ENCODE data around the gene KIAA1210.

The KIAA1210 gene

DNA sequence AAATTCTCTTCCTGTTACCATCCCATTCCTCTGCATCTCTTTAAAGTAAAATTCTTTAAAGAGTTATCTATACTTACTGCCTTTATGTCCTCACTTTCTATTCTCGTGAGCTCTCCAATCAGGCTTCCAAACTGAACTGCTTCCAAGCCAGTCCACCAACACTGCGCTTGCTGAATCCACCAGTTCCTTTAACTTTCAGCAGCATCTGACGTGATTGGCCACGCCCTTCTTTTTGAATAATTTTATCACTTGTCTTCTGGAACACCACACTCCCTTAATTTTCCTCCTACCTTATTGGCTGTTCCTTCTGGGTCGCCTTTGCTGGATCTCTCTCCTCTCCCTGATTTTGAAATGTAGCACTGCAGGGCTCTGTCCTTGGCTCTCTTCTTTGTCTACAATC lies at the start of gene KIAA1210:
Gene KIAA1210, minus strand, starts transcription at position 163 of the 400 bp plus-strand sequence. CDS start 4,170 bp downstream, outside the sequence.
- TF ChIP-seq, protein P1, sequence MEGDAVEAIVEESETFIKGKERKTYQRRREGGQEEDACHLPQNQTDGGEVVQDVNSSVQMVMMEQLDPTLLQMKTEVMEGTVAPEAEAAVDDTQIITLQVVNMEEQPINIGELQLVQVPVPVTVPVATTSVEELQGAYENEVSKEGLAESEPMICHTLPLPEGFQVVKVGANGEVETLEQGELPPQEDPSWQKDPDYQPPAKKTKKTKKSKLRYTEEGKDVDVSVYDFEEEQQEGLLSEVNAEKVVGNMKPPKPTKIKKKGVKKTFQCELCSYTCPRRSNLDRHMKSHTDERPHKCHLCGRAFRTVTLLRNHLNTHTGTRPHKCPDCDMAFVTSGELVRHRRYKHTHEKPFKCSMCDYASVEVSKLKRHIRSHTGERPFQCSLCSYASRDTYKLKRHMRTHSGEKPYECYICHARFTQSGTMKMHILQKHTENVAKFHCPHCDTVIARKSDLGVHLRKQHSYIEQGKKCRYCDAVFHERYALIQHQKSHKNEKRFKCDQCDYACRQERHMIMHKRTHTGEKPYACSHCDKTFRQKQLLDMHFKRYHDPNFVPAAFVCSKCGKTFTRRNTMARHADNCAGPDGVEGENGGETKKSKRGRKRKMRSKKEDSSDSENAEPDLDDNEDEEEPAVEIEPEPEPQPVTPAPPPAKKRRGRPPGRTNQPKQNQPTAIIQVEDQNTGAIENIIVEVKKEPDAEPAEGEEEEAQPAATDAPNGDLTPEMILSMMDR (IDR thresholded peaks at IDR 0.05; ENCODE audit: low read depth, low read length, missing control alignments): no peak

DNA sequence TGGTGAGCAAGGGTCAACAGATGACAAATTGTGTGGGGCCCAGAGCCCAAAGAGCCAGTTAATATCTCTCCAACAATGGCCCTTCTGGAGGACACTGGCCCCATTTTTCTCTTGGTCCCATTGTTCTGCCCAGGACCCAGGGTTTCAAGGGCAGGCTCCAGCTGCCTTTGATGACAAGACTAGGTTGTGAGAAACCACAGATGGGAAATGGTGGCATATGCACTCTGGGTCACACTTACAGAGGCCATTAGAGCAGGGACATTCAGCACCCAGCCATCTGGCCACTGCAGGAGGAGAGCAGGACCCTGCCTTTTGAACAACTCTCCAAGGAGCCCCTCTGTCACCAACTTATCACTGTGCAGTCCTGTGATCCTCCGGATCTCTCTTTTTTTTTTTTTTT lies 49.7 kb upstream of the KIAA1210 start:
- H3K4me3 ChIP-seq (ENCODE audit: low read depth, low read length): no peak overlapping the region
- no peak for DNase-seq (ENCODE audit: low read depth)
- TF ChIP-seq, protein P1 (IDR thresholded peaks at IDR 0.05; ENCODE audit: low read depth, low read length, missing control alignments): no peak

More for the DNA sequence above, at the start of gene KIAA1210:
- H3K4me3 ChIP-seq (ENCODE audit: low read depth, low read length): no peak within 1 kb of the TSS
- no peak for DNase-seq (ENCODE audit: low read depth)

DNA sequence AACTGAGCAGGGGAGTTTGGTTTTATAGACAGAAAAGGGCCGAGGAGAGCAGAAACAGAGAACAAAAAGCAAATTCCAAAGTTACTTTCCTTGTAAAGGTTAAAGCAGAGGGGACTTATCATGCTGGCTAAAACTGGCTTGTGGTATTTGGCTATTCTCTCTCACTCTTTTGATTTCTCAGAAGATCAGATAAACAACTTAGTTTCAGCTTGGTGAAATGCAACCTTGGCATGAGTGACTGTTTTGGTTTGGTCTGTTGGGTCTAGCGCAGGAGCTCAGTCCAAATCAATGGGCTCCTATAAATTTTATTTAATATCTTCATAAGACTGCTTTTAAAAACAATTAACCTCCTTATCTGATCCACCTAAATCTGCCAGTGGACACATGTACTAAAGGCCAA lies 47.3 kb upstream of the KIAA1210 start:
- H3K4me3 ChIP-seq (ENCODE audit: low read depth, low read length): no peak overlapping the region
- no peak for DNase-seq (ENCODE audit: low read depth)
- TF ChIP-seq, protein P1 (IDR thresholded peaks at IDR 0.05; ENCODE audit: low read depth, low read length, missing control alignments): no peak

DNA sequence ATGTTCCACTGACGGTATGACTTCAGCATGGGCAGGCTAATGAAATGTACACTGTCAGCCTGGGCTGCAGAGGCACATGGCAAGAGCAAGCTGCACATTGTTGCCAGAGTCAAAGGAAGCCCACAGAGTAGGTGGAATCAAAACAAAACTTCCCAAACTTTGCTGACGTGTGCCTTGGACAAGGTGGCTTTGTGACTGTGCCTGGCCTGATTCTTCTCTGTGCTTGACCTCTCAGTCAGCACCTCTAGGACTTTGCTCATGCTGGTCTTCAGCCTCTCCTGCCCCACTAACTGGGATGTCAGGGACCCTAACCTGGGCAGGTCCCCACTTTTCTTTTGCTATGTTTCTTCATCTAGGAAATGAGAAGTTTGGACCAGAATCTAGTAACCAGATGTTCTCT lies 40.5 kb upstream of the KIAA1210 start:
- TF ChIP-seq, protein P1 (IDR thresholded peaks at IDR 0.05; ENCODE audit: low read depth, low read length, missing control alignments): no peak
- no peak for DNase-seq (ENCODE audit: low read depth)
- no peak overlapping the region for H3K4me3 ChIP-seq (ENCODE audit: low read depth, low read length)

DNA sequence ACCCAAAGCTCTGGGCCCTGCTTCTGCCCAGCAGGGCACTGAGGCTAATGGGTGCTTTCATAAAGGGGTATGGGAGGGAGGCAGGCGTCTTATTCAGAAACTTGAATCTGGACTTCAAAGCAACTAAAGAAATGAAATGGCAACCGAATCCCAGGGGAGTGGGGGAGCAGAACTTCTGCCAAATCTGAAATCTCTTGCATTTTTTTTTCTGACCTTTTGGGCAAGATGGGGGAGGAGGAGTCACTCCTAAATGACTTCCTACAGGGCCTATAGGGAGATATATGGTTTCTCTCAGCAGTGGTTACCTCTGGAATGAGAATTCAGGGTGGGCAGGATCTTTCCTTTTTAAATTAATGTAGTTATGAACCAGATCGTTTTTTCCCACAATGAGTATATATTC lies 30.6 kb upstream of the KIAA1210 start:
- H3K4me3 ChIP-seq (ENCODE audit: low read depth, low read length): no peak overlapping the region
- TF ChIP-seq, protein P1 (IDR thresholded peaks at IDR 0.05; ENCODE audit: low read depth, low read length, missing control alignments): no peak
- no peak for DNase-seq (ENCODE audit: low read depth)

DNA sequence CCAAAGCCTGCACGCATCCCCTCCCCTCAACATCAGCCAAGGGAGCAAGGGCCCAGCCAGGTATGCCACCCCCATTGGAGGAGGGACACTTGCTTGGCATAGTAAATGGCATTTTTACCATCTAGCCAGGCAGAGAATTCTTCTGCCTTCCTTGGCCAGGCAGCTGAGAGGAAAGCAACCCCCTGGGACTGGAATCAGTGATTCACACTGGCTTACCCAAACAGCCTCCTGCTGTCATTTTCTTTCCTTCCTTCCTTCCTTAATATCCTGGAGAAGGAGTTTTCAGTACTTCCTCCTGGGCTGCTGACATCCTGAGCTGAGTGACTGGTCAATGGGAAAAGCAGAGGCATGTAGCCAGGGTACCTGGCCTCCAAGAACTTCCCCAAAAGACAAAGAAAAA lies 28.6 kb upstream of the KIAA1210 start:
- TF ChIP-seq, protein P1 (IDR thresholded peaks at IDR 0.05; ENCODE audit: low read depth, low read length, missing control alignments): no peak
- DNase-seq (ENCODE audit: low read depth): no peak
- no peak overlapping the region for H3K4me3 ChIP-seq (ENCODE audit: low read depth, low read length)

DNA sequence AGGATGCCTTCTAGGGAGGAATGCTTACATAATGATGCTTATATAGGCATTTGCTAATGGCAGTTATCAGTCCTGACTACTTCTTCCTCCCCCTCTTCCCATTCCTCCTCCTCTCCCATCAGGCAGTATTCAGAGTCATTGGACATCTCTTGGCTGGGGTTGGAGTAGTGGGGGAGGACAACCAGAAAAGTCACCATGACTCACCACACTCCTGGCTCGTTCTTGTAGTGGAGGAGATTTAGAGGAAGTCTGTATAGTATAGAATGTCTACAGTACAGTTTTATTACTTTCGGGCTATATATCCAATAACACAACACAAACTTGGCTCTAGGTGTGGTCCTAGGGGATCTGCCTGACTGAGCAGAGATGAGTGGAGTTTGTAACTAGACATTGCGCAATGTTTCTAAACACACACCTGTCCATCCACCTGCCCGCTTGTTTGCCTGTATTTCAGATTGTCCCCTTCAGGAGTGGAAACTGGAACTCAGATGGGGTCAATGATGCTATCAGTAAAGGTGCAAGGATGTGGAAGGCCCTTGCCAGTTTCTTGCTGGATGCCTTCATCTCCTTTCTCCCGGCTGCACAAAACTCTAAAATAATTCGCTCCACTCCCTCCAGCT lies 27.9 kb upstream of the KIAA1210 start:
- TF ChIP-seq, protein P1 (IDR thresholded peaks at IDR 0.05; ENCODE audit: low read depth, low read length, missing control alignments): no peak
- no peak for DNase-seq (ENCODE audit: low read depth)

More for the DNA sequence above, 27.9 kb upstream of the KIAA1210 start:
- no peak overlapping the region for H3K4me3 ChIP-seq (ENCODE audit: low read depth, low read length)
